COLO668 (cell line): ENCODE results near the gene NAPB.

Source experiments
- DNase-seq: peaks from one replicate; lab custom pipeline; 2025; ENCODE audit not compliant: unreplicated experiment; lab: John Stamatoyannopoulos, UW

NAPB gene

DNA sequence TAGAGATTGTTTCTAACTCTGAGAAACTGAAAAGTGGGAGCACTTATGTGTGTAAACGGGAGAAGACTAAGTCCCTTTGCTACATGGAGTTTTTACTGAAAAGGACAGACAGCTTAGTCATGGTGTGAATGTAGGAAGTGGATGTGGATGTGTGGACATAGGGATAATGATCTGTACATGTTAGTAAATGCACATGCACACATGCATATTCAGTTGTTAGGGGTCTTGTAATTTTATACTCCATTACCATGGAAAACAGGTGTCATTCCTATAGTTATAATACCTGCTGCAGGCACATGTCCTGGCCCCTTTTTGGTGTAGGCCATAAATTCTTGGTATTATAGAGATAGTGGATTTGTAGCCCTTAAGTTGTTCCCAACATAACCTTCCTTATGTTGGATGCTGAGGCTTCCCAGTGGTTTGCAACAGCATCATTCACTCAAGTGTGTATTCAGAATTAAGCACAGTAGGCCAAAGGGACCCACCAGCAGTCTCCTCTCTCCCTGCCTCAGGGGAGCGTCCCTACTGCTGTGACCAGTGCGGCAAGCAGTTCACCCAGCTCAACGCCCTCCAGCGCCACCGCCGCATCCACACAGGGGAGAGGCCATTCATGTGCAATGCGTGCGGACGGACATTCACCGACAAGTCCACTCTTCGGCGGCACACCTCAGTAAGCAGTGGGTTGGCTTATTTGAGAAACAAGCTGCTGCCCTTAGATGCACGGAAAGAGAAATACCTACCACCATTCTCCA lies 52.0 kb downstream of the NAPB start:
- DNase-seq: no peak

DNA sequence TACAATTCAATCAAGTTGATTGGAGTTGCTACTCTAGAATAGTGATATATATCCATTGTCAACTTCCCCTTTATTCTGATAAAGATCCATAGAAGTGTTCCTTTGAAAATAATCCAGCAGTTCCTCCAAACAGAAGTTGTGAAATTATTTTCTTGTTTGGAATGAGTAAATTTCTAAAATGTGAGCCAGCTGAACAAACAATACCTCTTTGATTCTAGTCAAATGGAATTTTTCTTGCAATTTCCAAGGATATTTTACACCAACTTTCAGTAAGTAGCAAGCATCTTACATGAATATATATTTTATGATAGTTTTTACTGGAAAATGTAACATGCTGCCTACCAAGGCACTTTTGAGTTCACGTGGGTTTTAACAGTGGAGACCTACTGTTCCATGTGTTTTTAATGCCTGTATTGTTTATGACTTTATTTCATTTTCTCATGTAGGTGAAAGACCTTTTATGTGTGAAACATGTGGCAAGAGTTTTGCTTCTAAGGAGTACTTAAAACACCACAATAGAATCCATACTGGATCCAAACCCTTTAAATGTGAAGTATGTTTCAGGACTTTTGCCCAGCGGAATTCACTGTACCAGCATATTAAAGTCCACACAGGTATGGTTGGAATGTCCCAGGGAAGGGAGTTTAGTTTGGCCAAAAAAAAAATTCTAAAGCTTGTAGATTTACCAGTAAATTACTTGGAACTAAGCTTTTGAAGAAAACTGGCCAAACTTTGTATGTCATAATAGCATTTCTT lies 52.8 kb downstream of the NAPB start:
- DNase-seq: no peak

DNA sequence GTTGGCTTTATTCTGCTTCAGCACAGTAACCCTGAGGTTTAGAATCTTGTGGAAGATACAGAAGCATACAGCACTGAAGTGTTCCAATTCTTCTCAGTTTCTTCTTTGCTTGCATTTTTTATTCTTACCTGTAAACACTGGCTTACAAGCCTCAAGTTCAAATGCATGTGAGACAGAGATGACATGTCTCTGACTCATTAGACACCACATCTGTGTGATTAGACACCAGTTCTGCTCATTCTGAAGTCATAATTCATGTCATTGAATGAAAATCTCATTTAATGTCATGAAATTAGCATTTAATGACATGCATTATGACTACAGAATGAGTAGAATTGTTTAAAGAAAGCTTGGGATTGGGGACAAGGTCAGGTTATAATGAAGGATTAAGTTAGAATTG lies 53.5 kb downstream of the NAPB start:
- DNase-seq: no peak

DNA sequence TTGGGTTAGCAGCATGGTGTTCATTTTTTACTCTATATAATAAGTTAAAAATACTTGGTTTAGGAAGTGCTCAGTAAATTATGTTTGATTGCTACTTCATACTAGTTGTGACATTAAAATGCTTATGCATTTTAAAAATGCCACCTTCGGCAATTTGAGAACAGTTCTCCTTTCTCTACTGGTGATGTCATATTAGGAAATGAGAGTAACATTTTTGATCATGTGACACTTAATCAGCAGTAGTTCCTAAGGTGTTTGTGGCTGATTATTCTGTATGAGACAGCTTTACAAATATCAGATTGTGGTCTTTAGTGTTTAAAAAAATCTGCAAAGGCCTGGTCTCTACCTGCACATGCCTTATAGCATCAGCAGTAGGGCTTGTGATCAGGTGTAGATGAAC lies 54.9 kb downstream of the NAPB start:
- DNase-seq: no peak

DNA sequence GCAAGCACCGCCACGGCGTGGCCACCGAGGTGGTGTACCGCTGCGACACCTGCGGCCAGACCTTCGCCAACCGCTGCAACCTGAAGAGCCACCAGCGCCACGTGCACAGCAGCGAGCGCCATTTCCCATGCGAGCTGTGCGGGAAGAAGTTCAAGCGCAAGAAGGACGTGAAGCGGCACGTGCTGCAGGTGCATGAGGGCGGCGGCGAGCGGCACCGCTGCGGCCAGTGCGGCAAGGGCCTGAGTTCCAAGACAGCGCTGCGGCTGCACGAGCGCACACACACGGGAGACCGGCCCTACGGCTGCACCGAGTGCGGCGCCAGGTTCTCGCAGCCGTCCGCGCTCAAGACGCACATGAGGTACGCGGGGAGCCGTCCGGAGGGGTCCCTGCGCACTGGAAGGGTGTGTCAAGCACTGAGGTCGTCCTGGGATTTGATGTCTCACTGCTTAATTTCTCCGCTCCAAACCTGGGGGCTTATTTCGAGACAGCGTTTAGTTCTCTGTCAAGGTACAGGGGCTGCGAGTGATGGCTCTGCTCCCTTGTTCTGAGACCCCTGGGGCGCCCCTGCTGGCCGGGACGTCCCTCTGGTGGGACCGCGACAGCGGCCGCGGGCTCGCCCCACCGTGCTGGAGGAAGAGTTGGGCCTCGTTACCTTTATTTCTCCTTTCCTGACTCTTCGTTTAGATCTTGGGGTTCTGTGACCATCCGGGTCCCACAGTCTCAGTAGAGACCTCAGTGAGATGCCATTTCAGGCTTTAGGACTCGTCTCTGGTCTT lies 55.7 kb downstream of the NAPB start:
- no peak for DNase-seq

DNA sequence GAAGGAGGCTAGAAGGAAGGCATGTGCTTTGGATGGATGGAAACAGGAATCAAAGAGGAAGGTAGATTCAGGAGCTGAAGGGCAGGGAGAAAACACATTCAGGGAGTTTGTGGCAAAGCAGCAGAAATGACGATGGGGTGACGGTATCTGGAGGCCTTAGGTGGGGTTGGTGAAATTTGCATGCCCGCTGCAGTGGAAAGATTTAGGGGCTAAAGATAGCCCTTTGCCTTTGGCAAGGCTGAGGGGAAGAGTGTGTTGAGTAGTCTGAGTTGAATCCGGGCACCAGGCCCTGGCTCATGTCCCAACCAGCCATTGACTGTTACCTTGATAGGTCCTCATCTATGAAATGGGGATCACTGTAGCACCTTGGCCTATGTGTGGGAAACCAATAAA lies 58.0 kb downstream of the NAPB start:
- no peak for DNase-seq

DNA sequence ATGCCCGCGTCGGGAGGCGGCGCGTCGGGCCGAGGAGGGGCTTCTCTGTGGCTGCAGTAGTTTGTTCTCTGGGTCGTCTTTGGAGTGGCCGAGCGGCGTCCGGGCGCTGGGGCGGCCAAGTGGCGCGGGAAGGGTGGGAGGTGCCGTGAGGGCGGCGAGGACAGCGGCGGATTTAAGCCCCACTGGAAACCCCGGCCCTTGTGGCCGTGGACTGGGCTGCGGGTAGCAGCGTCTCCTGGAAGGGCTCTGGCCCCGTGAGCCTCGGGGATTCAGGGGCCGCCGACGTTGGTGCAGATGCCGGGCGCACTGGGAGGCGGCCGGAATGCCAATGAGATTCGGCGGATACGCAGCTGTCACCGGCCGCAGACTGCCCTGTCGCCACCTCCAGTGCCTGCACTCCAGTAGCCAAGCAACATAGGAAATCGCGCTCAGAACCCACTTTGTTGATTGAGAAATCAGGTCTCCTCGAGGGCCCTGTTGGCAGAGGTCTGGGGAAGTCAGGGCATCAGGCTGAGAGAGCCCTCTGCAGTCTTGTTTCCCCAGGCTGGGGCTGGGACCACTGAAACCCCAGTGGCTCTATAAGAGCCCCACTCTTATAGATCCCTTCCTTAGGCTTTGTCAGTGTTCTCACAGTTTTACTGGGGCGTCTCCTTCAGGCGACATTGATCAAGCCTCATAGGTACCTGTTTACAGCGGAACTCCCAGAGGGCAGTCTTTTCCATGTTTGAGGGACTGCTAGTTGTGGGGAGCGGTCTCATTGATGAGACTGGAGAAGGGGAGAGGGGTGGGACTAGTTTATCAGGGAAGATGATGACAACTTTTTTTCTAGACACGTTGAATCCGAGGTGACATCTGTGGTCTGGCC lies 58.7 kb downstream of the NAPB start:
- peak; percentile 64 for DNase-seq

DNA sequence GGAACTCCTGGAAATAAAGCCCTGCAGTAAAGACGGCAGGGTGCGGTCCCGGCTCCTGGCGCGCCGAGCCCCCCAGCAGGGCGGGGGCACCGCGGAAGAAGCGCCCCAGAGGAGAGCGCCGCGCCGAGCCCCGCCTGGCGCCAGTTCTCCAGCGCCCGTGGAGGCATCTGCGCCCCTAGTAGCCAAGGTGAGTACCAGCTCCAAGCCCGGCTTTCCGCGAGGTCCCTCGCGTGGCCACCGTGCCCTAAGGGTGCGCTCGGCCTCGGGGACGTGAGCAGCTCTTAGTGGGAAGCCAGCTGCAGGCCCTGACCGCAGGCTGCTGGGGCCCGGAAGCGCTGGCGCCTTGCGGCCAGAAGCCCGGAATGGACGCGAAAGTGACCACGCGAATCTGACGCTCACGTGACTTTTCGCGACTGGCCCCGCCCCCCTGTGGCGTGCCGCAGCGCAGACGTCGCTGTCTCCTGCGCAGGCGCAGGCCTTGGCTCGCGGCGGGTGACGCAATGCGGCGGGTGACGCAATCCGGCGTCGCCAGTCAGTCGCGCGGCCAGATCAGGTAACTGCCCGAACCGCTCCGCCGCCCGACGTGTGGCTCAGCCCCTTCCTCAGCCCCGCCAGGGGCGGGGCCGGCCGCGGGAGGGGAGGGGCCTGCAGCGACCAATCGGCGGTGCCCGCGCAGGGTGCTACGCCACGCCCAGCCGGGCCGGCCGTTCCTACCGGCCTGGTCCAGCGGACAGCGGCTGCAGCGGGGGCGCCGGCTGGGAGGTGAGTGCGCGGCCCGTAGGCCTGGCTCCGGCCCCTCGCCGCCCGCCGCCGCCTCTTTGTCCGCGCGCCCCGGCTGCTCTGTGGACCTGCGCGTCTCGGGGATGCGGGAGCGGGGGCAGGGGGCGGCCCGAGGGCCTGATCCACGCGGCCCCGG lies 59.6 kb downstream of the NAPB start, which contains the start of gene GZF1:
TSS of gene GZF1 (plus strand) at position 707 of the 916 bp plus-strand sequence. CDS start 2,202 bp downstream, outside the sequence.
- peak; percentile 99 for DNase-seq

DNA sequence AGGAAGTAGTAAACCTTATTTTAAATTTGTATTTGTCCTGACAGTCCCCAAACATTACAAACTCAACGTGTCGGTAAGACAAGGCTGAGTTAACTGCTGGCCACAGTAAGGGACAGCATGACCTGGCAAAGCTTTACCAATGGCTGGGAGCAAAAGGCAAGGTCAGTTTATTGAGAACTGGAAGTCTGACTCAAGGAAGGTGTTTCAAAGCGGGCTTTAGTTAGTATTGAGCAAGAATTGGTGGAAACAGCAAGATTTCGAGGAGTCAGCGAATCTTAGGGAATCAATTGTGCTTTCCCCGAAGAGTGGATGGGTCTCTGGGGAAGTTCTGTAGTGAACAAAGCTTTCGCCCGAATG lies 60.2 kb downstream of the NAPB start:
- DNase-seq: no peak

DNA sequence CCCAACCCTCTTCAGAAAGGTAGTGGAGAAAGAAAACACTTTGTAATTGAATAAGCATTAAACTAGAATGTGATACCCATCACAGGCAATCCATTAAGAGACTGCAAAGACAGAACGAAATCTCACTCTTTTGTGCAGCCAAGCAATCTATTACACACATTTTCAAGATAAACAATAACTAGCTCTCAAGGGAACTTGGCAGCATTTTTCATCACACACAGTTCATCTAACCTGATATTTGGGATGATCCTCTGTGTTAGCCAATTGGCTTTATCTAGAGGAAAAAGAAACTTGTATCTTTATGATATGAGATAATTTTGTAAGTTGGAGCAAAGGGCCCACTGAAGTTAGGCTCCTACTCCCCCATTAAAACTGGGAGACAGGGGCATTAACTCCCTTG lies 60.8 kb downstream of the NAPB start:
- no peak for DNase-seq

DNA sequence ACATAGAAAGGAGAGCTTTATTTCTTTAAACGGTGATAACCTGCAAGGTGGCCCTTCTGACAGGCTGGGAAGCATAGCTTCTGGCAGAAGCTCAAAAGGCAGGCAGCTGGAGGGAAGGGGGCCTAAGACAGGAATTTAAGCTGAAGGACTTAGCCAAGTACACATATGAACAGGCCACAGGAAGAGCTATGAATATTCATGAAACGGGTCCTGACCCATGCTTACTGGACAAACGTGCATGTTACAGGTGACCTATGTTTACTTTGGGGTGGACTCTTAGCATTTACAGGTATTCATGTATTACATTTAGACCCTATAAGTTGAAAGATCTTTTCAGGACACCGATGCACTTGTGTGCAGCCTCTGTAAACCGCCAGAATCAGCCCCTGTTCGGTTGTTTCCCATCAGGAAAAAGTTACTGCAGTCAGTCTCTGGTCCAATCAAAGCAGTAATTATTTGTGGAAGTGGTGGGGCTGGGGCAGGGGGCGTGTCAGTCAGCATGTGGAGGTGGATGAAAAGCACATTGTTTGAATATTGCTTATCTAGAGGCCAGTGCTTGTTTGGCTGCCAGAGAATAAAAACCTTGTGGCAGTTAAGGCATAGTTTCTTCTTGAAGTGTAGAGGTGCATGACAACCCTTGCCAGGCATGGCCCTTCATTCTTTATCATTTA lies 62.2 kb downstream of the NAPB start:
- DNase-seq: no peak

DNA sequence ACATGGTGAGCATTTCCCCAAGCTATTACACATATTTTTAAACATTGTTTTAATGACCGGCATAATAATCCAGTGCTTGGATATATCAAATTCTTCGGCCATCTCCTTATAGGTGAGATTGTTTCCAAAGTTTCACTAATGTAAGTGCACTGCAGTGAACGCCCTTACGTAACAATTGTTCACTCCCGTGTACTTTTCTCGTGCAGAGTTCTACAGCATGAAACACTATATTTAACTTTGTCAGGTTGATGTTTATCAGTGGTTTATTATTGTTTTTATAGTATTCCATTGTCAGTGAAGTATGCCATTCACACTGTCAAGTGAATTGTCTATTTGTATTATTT lies 62.8 kb downstream of the NAPB start:
- no peak for DNase-seq

DNA sequence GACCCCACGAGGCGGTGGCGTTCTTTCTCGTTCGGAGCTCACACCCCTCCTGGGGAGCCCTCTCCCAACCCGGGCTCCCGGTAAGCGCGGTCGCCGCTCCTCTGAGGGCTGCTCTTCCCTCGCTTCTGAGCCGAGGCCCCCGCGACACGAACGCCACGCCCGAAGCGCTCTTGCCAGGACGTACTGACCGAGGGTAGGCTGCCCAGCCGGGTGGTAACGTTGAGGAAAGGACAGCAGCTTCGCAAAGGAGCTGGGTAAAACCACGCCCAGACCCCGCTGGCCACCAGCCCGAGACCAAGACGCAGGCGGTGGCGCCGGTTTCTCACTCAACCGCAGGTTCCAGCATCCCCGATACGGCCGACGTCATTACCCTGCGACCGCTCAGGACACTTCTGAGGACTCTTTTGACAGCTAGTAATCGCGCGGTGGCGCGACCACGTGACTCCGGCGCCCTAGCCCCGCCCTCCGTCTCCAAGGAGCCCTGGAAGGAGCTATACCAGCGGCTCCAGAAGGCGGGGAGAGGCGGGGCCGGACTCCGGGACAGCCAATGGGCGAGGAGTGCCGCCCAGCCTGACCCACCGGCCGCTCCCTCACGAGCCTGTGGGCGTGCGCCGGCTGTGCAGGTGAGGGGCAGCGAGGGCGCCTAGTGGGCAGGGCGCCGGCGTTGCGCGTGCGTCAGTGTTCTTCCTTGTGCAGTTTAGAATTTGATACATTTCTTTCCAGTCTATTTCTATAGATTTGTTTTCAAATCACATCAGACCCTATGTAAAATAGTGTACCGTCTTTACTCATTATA lies 63.3 kb downstream of the NAPB start:
- DNase-seq: peak; percentile 99

DNA sequence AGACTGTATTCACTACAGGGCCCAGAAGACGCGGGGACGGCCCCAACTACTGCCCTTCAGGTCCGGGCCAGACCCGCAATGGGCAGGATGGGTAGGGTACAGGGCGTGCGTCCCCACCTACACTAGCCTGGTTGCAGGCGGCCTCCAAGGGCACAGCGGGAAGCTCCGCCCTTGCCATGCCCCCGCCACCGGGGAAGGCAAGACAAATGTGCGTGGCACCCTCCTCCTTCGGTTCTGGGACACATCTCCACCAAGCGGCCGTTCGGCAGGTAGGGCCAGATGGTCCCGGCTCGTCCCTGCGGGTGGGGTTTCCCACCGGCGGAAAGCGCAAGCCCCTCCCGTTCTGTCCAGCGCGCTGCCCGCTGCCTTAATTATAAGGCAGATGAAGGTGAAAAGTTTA lies 65.1 kb downstream of the NAPB start:
- DNase-seq: no peak

DNA sequence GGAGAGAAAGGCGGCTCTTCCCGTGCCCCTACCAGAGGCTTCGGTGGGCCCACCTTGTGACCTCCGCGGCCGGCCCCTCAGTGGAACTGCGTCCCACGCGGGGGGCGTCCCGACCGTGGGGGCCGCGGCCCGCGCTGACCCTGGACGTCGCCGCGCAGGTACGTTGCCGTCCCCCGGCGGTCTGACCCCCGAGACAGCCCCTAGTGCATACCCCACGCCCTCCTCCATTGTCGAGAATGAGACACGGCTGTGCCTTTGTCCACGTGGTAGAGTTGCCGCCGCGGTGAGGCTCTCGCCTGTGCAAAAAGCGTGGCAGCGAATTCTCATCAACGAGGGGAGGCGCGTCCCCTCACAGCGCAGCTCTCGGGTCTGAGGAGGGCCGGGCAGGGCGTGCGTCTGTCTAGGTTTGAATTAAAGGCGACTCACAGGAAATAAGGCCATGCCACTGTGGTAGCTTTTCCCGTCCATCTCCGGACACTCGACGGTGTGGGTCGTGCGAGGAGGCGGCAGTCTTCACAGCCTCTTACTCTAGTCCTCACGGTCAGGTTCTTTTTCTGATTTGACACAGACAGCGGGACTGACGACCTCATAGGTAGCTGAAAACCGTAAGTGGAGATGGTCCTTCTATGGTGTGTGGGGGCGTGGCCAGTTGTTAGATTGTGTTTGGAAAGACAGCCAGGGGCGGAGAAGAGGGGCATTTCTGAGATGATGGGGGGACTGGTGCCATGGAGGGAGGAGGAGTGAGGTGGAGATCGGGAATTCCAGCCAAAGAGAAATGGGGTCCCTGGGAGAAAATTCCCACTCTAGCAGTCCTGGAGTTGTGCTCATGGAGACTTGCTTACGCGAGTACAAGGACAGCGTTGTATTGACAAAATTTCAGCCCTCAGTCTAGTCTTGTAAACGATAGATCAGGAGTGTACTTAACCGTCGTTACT lies 70.1 kb downstream of the NAPB start:
- peak; percentile 55 for DNase-seq

DNA sequence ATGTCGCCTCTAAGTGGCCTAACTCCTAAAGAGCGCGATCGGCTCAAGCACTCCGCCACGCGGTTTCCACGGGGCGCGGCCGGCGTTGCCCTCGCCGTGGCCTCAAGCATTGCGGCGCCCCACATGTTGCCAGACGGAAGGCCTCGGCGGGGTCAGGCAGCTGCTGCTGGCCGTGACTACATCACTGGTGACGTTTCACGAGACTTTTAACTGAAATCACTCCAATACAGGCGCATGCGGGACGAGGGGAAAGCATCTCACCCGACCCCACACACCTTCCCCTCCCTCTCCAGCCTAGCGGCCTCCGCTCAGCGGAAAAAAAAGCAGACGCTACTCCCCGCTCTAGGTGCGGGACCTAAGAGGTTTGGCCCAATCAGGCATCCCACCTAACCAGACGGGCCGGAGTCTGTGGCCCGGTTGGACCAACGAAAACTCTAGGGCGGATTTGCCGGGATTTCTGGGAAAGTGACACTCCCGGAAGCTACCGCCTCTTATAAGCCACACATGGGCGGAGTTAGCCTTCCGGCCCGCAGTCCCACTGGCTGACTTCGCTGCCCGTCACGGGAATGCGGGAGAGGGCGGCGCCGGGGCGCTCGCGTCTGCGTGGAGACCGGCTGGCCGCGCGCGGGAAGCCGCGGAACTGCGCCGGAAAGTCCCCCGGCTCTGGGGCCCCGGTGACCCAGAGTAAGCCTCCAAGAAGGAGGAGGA lies 70.9 kb downstream of the NAPB start, which contains the start of gene NXT1:
TSS of gene NXT1 (plus strand) at position 596 of the 708 bp plus-strand sequence. CDS start 3,251 bp downstream, outside the sequence.
- DNase-seq: peak; percentile 98
